Epithelial cell of prostate (primary cell): Measurements from ENCODE around the gene TCEA2.

Experiments
- DNase-seq: peaks from one replicate; pipeline ENCODE4 v3.0.0-alpha.2; 2011; ENCODE audit warnings: low read depth, low spot score
- H3K27ac ChIP-seq: fragments of 450-650 bp; 2 replicates; pipeline ENCODE4 v1.5.1; 2017; ENCODE audit warnings: mild to moderate bottlenecking

The TCEA2 gene

DNA sequence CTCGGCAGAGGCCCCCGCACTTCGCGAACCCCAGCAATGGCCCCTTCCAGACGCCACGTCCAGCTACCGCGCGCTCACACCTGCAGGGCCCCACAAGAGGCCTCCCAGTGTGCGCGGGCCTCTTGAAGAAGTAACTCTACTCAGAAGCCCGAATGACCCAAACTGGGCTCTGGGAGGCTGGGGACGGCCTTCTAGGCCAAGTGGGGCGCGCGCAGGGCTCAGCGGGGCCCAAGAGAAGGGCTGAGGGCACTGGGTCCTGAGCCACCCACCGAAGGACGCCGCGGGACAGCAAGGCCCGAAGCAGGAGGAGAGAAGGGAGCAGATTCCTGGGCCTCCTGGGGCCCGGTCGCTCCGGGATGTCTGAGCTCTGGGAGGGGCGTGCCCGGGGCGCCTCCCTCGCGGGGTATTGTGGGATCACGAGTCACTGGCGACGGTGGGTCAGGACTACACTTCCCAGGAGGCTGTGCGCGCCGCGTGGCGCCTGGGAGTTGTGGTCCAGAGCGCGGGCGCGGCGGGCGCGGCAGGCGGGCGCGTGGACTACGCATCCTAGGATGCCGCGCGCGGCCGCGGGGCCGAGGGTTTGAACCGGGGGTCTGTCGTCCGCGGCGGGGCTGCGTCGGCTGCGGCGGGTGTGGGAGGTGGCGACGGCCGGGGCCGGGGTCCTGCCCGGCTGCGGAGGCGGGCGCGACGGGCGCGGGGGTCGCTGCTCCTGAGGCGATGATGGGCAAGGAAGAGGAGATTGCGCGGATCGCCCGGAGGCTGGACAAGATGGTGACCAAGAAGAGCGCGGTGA is at the start of gene TCEA2:
Gene TCEA2, plus strand, starts transcription at position 603 of the 793 bp plus-strand sequence. Its CDS starts 115 bp downstream, at position 718.
- H3K27ac ChIP-seq, result peak within 1 kb of the TSS; percentile 62
- DNase-seq, result peak; percentile 77

- no peak overlapping the region for H3K27ac ChIP-seq
- DNase-seq, result no peak
These were observed 47.4 kb upstream of the TCEA2 start for GRCh38 chr20:64015635-64016034.

DNA sequence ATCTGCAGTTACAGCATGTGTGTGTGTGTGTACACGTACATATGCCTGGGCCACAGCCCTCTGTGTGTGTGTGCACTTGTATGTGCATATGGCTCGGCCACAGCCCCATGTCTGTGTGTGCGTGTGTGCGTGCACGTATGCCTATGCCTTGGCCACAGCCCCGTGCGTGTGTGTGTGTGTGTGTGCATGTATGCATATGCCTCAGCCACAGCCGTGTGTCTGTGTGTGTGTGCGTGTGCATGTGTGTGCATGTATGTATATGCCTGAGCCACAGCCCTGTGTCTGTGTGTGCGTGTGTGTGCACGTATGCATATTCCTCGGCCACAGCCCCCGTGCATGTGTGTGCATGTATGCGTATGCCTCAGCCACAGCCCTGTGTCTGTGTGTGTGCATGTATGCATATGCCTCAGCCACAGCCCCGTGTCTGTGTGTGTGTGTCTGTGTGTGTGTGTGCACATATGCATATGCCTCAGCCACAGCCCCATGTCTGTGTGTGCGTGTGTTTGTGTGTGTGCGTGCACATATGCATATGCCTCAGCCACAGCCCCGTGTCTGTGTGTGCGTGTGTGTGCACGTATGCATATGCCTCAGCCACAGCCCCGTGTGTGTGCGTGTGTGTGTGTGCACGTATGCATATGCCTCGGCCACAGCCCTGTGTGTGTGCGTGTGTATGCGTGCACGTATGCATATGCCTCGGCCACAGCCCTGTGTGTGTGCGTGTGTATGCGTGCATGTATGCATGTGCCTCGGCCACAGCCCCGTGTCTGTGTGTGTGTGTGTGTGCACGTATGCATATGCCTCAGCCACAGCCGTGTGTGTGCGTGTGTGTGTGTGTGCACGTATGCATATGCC is 41.6 kb upstream of the TCEA2 start:
- no peak overlapping the region for H3K27ac ChIP-seq
- DNase-seq, result no peak

GRCh38 chr20:64022671-64023360 is 40.2 kb upstream of the TCEA2 start:
- DNase-seq, result no peak
- no peak overlapping the region for H3K27ac ChIP-seq

DNA sequence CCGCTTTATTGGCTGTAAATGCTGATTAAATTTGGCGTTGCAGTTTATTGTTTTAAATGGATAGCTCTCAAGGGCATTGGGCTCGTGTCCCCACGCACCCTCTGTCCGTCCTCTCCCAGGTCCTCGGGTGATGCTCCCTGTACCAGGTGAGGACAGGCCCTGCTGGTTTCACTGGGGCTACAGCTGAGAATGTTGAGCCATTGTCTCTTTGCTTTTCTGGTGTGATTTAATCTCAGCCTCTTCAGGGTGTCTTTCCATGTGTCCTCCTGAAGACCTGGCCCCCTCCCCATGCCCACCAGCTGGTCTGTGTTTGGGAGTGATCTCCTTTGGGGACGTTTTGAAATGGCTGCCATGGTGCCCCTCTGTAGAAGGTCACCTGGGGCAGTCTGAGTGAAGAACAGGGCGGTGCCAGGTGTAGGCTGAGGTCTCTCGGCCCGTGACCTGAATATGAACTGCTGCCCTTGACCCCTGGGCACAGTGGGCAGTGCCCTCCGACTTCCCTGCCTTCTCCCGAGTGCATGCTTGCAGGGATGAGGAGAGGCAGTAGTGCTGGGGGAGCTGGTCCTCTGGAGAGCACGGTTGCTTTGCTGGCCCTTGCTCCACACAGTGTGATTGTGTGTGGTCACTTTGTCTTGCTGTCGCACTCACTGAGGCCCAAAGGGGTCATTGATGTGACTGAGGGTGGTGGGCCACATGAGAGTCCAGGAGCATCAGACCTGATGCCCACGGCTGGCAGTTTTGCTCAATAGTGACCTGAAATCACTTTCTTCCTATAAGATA is 39.4 kb upstream of the TCEA2 start:
- H3K27ac ChIP-seq, result no peak overlapping the region
- DNase-seq, result no peak

DNA sequence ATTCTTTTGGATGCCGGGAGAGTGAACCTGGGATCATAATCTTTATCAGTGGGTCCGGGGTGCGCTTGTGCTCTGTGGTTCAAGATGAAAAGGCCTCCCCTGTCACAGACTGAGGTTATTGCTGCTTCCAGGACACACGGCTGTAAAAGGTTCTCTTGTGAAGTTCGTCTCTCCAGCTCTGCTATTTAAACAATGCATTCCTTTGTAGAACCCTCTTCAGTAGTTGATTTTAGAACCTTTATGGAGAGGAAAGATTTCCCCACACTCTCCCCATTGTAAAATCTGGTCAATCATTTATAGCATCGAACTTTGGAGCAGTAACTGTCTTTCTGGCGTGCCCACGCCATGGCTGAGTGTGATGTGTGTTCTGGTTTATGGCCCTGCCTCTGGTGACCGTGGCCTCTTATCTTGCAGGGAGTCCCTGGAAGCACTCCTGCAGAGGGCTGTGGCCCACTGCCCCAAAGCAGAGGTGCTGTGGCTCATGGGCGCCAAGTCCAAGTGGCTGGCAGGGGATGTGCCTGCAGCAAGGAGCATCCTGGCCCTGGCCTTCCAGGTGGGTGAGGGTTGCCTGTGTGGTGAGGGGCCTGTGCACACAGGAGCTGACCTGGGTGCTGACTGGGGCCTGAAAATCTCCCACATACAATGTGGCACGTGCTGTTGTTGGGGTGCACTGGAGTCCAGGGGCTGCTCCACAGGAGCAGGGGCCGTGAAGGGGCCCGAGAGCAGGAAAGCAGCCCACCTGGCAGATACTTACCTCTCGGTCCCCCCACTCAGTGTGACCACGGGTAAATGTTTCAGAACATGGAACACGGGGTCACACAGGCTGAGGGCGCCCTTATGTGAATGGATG is 38.6 kb upstream of the TCEA2 start:
- no peak for DNase-seq
- H3K27ac ChIP-seq, result no peak overlapping the region

DNA sequence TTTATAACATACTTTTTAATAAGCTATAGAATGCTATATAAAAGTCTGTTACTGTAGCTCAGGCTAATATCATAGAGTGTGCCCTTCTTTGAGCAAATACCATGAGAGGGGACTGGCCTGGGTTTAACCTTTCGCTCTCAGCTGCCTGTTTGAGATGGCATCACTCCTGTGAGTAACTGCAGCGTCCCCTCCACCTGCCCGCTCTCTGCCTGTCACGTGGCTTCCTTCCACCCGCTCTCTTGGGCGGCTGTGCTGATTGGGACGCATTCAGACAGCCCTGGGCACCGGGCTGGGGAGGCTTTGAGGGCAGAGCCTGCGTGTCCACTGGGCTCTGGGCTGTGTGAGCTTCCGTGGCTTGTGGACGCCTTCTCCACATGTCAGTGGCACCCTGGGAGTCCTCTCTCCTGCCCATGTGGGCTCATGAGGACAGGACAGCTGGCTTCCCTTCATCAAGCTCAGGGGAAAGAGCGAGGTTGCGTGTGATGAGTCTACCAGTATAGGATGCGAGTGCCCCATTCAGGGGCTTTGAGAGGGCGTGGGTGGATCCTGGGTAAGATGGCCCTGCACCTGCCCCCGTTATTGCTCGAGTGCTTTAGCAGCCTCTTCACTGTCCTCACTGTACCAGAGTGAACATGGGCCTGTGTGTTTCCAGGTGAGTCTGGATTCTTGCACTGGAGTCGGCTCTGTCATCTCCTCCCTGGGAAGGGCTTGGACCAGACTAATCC is 37.7 kb upstream of the TCEA2 start:
- no peak overlapping the region for H3K27ac ChIP-seq
- no peak for DNase-seq

DNA sequence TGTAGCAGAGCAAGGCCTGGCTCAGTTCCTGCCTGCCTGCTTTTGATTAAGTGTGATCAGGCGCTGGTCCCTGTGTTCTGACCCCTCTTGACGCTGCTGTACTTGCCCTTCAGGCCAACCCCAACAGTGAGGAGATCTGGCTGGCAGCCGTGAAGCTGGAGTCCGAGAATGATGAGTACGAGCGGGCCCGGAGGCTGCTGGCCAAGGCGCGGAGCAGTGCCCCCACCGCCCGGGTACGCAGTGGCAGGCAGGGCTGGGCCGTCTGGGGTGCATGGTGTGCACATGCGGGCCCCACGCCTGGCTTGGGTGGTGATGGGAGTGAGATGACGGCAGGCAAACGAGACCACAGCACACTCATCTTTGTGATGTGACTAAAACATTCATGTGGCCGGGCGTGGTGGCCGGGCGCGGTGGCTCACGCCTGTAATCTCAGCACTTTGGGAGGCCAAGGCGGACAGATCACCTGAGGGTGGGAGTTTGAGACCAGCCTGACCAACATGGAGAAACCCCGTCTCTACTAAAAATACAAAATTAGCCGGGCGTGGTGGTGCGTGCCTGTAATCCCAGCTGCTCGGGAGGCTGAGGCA is 37.1 kb upstream of the TCEA2 start:
- H3K27ac ChIP-seq, result no peak overlapping the region
- DNase-seq, result no peak

DNA sequence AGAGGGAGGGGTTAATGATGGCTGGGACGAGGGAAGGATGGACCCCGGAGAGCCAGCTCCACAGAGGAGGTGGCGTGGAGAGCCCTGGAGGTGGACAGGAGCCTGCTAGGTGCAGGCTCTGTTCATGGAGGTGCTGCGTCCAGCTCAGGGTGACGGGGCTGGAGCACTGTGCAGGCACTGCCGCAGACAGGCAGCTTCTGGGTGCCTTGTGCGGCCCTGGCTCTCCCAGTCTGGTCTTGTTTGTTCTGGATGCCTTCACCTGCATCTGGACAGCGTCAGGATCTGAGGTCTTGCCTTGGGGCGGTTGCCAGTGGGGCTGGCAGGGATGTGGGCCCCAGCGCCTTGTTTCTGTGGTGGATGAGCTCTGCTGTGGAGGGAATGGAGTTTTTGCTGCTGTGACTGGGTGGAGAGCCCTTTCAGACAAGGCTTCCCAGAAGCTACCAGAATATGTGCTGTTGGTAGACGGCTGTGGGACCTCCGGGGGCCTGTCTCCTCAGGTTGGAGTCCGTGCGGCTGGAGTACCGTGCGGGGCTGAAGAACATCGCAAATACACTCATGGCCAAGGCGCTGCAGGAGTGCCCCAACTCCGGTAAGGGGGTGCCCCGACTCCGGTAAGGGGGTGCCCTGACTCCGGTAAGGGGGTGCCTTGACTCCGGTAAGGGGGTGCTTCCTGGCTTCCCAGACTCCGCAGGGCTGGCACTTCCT is 34.9 kb upstream of the TCEA2 start:
- no peak for DNase-seq
- H3K27ac ChIP-seq, result no peak overlapping the region

- no peak for DNase-seq
- H3K27ac ChIP-seq, result no peak overlapping the region
These were observed 33.5 kb upstream of the TCEA2 start for GRCh38 chr20:64029293-64030117.

DNA sequence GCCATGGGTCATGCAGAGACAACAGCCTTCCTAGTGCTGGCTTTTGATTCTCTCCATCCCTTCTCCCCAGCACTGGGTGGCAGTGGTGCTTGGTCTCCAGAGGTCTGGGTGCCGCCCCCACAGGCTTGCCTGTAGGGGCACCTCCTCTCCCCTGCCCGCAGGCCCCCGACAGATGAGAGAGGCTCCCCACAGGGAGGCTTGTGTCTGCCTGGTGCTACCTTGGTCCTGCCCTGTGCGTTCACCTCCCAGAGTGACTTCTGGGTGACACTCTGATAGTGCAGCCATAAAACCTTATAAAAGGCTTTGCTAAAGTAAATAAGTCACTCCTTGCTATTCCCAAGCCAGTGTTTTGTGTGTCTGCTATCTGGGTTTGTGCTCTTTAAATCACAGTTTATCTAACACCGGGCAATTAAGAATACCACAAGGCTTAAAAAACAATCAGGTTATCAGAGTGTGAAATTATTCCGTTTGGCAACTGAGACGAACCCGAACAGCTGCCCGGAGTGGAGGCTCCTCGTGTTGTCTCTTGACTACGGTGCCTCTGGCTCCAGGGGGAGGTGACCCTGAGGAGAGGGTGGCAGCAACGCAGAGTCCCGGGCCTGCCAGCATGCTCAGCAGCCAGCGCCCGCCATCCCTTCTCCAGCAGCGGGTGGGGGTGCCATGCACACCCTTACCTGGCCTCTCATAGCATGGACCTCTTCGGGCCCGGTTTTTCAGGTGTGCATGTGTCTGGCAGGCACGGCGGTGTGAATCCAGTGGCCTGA is 32.4 kb upstream of the TCEA2 start:
- H3K27ac ChIP-seq, result no peak overlapping the region
- no peak for DNase-seq

- DNase-seq, result no peak
- no peak overlapping the region for H3K27ac ChIP-seq
These were observed 31.1 kb upstream of the TCEA2 start for GRCh38 chr20:64031822-64032314.

- H3K27ac ChIP-seq, result no peak overlapping the region
- DNase-seq, result no peak
These were observed 30.0 kb upstream of the TCEA2 start for GRCh38 chr20:64032706-64033624.

DNA sequence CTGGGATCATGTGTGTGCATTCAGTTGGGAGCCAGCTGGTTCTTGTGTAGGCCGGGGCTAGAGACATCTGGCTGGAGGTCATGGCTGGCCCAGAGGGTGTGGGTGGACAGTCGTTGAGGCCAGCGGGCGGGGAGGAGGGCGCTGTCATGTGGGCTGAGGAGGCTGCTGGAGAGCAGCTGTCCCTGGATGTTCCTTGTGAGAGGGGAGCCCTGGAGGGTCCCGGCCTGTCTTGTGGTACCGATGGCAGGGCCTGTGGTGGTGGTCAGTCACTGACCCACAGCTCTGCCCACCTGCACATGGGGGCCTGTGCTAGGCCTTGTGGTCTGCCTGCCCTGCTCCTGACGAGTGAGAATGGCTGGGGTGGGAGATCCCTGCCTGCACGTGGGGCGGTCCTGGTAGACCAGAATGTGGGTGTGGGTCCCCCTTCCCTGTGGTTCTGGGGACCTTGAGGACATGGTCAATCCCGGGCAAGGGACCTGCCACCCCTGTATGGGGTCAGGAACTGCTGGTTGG is 29.0 kb upstream of the TCEA2 start:
- DNase-seq, result no peak

More for the DNA sequence above, 29.0 kb upstream of the TCEA2 start:
- H3K27ac ChIP-seq, result no peak overlapping the region
